KBM-7 (cell line): ENCODE data around the gene ORM2.
"Not testable (repeated sequence)": the region's sequence is repeated elsewhere in the genome, so short reads cannot be mapped to it uniquely, and the experiment has no call there.

Experiments used
- DNase-seq: peaks from one replicate; pipeline ENCODE4 v3.0.0-alpha.2; 2015
- in situ Hi-C: fragments of 300-500 bp; cut with MboI; formaldehyde crosslinking; loops from 2 replicates; pipeline ENCODE4 v1.14.3; 2020; ENCODE audit warnings: low sequenced_read_pairs, low pct_unique_long_range_greater_than_20kb, mixed read lengths

The ORM2 gene

DNA sequence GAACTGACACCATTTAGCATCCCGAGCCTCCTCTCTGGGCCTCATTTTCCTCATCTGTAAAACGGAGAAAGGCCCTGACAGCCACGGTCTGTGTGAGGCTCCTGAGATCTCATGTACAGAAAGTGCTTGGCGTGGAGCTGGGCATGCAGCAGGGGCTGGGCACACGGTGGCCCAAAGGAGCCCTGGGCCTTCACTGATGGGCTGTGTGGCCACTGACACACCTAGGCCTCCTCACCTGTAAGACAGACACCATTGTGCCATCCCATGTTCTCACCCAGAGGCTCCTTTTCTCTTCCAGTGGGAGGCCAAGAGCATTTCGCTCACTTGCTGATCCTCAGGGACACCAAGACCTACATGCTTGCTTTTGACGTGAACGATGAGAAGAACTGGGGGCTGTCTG is 5.2 kb upstream of the ORM2 start:
- in situ Hi-C loops = no loop called here
- no peak for DNase-seq

DNA sequence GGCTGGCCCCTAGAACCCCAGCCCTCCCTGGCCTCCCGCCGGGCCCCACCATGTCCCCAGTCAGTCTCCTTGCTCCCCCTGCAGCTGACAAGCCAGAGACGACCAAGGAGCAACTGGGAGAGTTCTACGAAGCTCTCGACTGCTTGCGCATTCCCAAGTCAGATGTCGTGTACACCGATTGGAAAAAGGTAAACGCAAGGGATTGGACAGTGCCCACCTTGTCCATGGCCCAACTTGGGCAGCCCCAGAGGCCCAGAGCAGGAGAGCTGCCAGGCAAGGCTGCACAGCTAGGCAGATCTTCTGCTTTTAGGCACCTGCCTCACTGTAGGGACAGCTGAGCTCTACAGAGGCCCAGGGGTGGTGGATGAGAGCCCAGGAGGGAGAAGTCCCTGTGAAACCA is 4.7 kb upstream of the ORM2 start:
- in situ Hi-C loops = not testable (repeated sequence)

DNA sequence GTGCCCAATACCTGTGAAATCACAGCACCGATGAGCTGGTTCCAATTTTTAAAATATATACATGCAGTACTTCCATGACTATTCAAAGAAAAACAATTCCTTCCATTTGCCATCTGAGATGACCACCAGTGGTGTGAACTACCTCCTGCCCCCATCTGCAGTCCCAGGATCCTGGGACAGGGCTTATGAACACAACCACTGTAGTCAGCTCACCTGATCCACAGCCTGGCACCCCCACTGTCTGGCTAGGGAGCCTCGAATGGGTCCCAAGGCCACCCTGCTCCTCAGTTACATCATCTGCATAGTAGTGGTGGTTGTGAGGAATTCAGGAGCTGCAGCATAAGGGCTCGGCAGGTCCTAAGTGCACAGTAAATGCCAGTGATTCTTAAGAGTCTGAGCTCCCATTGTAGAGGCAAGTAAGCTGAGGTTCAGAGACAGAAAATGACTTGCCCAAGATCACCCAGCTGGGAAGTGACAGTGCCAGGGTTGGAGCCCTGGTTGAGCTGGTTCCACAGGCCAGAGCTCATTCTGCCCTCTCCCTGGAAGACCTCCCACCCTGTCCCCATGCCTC is 3.9 kb upstream of the ORM2 start:
- DNase-seq, in situ Hi-C loops: not testable (repeated sequence)

More for the DNA sequence above, 4.7 kb upstream of the ORM2 start:
- DNase-seq = not testable (repeated sequence)

DNA sequence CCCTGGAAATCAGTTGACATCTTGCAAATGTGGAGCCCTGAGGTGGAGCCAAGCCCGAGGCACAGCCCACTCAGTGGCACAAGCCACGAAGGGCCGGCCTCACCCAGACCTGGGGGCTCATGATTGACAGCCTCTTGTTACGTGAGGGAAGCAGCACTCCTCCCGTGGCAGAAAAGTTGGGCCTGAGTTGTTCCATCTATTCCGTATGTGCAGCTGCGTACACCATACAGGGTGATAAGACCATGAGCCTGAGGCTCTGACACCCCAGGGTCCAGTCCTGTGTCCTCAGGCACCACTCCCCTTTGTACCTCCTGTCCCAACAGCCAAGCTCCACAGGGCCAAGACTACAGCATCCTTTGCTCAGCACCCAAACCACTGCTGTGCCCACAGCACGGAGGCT is 1.9 kb upstream of the ORM2 start:
- no peak for DNase-seq
- in situ Hi-C loops = no loop called here

DNA sequence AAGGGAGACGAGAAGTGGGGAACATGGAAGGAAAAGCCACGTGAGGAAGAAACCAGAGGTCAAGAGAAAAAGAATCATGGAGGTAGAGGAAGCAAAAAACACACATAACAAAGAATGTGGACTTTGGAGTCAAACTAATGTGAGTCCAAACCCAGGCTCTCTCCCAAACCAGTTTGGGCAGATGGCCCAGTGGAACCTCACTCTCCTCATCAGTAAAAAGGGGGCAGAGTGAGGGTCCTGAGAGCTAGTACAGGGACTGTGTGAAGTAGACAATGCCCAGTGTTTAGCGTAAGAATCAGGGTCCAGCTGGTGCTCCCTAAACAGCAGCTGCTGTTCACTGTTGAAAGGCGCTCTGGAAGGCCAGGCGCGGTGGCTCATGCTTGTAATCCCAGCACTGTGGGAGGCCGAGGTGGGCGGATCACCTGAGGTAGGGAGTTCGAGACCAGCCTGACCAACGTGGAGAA is 1.3 kb upstream of the ORM2 start:
- DNase-seq, in situ Hi-C loops: not testable (repeated sequence)

DNA sequence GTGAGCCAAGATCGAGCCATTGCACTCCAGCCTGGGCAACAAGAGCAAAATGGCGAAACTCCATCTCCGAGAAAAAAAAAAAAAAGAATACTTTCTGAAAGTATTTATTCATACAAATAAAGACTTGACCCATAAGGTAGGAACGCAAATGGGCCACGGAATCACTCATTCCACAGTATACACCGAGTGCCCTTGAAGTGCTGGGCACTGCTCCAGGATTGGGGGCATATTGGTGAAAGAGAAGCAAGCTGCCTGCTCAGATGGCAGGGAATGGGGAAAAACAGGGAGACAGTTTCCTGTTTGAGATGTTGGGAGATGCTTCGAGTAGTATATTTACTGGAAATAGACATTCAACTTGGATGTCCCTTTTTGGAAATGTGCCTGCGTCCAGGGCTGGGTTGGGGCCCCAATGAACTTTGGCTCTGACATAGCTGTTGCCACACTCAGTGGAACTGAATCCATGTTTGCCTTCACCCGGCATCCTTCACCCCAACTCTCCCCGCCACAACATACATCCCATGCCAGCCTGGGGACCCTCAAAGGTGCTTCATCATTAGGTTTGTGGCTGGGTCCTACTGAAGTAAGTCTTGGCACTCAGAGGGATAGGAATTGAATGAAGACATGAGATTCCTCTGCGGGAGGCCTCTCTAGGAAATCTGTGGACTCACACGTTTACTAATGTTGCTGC is 588 bp upstream of the ORM2 start:
- in situ Hi-C loops, DNase-seq: not testable (repeated sequence)

DNA sequence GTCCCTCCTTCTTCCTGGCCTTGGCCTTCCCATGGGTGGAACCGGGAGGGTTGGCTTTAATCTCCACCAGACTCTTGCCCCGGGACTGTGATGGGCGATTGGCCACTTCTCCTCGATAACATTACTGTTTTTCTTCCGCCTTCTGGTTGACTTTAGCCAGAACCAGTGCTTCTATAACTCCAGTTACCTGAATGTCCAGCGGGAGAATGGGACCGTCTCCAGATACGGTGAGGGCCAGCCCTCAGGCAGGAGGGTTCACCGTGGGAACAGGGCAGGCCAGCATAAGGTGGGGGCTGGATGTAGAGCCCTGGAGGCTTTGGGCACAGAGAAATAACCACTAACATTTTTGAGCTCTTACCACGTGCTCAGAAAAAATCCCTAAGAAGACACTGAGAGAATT is 967 bp downstream of the ORM2 start:
- no peak for DNase-seq
- in situ Hi-C loops = no loop called here

DNA sequence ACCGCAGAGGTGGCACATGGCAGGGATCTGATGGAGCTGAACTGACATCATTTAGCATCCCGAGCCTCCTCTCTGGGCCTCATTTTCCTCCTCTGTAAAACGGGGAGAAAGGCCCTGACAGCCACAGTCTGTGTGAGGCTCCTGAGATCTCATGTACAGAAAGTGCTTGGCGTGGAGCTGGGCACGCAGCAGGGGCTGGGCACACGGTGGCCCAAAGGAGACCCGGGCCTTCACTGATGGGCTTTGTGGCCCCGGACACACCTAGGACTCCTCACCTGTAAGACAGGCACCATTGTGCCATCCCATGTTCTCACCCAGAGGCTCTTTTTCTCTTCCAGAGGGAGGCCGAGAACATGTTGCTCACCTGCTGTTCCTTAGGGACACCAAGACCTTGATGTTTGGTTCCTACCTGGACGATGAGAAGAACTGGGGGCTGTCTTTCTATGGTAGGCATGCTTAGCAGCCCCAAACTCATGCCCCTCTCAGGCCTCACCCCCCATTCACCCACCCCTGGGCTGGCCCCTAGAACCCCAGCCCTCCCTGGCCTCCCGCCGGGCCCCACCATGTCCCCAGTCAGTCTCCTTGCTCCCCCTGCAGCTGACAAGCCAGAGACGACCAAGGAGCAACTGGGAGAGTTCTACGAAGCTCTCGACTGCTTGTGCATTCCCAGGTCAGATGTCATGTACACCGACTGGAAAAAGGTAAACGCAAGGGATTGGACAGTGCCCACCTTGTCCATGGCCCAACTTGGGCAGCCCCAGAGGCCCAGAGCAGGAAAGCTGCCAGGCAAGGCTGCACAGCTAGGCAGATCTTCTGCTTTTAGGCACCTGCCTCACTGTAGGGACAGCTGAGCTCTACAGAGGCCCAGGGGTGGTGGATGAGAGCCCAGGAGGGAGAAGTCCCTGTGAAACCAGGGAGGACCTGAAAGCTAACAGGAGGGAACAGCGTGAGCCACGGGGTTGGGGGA is 1.8 kb downstream of the ORM2 start:
- DNase-seq, in situ Hi-C loops: not testable (repeated sequence)

DNA sequence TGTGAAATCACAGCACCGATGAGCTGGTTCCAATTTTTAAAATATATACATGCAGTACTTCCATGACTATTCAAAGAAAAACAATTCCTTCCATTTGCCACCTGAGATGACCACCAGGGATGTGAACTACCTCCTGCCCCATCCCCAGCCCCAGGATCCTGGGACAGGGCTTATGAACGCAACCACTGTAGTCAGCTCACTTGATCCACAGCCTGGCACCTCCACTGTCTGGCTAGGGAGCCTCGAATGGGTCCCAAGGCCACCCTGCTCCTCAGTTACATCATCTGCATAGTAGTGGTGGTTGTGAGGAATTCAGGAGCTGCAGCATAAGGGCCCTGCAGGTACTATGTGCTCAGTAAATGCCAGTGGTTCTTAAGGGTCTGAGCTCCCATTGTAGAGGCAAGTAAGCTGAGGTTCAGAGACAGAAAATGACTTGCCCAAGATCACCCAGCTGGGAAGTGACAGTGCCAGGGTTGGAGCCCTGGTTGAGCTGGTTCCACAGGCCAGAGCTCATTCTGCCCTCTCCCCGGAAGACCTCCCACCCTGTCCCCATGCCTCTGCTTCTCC is 2.9 kb downstream of the ORM2 start:
- in situ Hi-C loops = not testable (repeated sequence)

DNA sequence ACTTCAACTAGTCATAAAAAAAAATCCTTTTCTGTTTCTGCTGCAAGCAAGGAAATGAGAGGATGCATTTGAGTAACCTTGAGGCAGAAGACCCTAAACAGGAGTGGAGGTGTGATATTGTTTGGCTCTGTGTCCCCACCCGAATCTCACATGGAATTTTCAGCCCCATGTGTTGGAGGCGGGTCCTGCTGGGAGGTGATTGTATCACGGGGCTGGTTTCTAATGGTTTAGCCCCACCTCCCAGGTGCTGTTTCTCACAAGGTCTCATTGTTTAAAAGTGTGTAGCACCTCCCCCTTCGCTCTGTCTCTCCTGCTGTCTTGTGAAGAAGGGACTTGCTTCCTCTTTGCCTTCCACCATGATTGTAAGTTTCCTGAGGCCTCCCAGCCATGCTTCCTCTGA is 4.0 kb downstream of the ORM2 start:
- DNase-seq, in situ Hi-C loops: not testable (repeated sequence)

More for the DNA sequence above, 2.9 kb downstream of the ORM2 start:
- DNase-seq = not testable (repeated sequence)

DNA sequence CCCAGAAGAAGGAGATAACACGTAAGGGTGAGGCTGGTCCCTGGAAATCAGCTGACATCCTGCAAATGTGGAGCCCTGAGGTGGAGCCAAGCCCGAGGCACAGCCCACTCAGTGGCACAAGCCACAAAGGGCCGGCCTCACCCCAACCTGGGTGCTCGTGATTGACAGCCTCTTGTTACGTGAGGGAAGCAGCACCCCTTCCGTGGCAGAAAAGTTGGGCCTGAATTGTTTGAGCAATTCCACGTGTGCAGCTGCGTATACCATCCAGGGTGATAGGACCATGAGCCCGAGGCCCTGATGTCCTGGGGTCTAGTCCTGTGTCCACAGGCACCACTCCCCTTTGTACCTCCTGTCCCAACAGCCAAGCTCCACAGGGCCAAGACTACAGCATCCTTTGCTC is 4.8 kb downstream of the ORM2 start:
- in situ Hi-C loops = no loop called here

DNA sequence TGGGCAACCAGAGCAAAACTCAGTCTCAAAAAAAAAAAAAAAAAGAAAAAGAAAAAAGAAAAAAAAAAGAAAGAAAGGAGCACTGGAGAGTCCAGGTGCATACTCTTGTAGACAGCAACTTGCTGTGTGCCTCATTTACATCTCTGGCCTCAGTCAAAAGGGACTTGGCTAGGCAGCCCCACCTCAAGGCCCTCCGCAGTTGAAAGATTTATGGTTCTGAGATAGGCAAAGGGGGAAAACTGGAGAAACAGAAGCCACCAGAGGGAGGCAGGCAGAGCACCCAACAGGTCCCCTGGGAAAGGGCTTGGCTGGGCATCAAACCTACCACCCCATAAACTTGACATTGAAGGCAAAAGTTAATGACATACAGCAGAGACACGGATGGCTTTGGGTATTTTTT is 6.1 kb downstream of the ORM2 start:
- in situ Hi-C loops = no loop called here
- no peak for DNase-seq

More for the DNA sequence above, 4.8 kb downstream of the ORM2 start:
- DNase-seq = no peak

DNA sequence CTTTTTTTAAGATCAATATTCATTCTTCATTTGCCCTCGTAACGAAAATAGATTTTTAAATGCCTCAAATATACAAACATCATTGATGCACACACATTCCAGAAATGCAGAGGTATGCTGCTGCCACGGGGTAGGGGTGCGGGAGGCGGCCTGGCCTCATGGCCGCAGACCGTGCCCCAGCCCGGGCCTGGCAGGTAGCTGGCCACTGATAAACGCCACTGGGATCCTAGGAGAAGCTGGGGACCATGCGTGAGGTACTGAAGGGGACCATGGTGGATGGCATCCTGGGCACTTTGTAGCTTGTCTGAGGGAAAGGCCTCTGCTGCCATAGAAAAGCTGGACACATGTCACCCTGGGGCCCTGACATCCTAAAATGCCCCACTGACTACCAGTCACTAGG is 6.5 kb downstream of the ORM2 start:
- in situ Hi-C loops = no loop called here
- DNase-seq = no peak

DNA sequence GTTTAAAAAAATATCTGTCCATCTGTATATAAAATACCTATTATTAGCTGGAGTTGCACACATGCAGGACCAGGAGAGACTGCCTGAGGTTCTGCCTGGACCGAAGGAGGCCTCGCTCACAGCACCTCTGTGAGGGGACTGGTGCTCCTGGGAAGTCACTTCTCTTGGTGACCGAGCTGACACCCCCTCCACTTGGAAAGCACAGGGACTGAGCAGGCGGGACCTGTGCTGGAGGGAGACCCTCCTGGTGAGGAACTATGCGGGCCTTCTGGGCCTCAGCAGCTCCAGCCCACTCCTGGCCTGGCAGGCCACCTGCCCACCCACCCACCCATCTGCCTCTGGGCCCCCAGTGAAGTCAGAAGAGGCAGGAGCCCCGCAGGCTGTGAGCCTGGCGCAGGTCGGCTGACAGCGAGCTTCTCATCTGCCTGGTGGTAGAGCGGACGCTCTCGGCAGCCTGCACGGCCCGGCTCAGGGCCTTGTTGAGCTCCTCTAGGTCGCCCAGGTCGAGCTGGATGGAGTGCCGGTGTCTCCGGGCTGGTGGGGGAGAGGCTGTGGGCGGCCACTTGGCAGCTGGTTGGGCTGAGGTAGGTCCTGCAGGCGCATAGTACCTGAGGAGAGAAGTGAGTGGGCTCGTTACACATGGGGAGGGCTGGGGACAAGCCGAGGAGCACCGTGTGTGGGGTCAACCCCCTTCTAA is 7.2 kb downstream of the ORM2 start:
- in situ Hi-C loops = no loop called here
- DNase-seq = no peak

DNA sequence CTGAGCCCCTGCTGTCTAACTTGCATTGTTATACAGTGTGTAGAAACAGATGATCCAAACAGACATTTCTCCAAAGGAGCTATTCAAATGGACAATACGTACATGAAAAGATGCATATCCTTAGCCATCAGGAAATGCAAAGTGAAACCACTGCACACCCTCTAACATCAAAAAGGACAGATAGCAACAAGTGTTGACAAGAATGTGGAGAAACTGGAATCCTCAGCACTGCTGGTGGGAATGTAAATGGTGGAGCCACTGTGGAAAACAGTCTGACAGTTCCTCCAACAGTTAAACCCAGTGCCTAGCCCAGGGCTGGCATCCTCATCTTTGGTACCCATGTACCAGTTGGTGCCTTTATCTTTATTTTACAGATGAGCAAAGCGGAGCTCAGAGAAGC is 8.5 kb downstream of the ORM2 start:
- in situ Hi-C loops = no loop called here
- DNase-seq = no peak

DNA sequence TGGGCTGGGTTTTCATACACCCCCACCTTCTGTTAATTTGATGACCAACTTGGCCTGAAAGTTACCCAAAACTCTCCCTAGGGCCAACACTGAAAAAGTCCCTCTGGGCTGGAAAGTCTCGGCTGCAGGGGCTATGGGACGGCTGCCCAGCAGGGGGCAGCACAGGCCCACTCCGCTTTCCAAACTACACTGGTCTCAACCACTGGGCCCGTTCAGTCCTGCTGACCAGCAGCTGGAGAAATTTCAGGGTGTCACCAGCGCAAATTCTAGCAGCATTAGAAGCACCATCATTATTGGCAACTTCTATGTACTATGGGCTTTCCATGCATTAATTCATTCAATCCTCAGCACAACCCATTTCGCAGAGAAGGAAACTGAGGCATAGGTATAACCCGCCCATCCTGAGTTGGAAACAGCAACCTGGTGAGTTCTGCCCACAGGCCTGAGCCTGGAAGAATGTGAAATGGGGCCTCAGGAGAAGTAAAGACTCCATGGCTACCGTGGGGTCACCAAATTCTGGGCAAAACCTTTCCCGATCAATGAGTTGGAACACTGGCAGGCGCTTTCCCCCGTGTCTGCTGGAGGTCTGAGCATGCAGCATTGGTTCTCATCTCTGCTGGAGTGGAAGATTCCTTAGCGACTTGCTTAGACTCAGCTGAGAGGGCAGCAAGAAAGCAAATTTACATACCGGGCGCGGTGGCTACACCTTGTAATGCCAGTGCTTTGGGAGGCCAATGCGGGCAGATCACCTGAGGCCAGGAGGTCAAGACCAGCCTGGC is 9.7 kb downstream of the ORM2 start:
- peak; percentile 55 for DNase-seq
- in situ Hi-C loops = no loop called here

DNA sequence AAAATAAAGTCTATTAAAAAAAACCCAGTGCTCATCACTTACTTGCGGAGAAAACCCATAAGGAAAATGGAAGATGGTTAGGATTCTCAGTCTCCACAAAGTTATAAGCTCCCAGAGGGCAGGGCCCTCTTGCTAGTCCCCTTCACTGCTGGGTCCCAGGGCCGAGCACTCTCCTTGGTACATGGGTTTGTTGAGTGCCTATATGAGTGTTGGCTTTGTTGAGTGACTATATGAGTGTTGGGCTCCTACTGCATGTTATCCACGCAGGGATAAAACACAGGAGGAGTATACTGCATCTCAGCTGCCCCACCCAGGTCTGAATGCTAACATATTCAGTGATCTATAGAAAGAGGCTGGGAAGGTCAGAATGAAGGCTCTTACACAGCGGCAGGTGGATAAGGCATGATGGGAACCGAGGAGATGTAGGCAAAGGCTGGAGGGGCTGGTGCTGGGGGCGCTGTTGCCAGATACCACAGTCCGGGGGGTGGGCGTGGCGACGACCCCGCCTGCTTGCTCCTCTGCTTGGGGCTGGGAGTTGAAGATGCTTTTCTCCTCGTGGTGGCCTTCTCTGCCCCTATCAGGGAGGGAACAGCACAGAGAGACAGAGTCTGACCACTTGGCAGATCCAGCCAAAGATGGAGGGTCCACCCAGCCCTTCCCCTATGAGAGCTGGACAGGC is 11.6 kb downstream of the ORM2 start:
- in situ Hi-C loops = no loop called here

DNA sequence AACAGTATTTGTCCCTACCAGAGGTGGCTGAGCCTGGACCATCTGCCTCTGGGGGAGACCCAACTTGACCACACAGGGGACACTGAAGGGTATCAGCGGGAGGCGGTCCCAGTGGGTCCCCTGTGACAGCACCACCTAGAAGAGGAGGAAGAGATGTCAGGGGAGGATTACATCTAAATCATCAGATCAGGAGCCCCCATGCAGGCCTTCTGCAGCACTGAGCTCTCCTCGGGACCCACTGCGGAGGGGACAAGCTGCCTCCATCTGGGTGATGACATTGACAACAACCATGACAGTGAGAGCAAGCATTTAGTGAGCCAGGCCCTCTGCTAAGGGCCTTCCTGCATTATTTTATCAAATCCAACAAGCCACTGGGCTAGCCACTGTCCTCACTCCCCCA is 12.3 kb downstream of the ORM2 start:
- in situ Hi-C loops = no loop called here
- DNase-seq = no peak

More for the DNA sequence above, 11.6 kb downstream of the ORM2 start:
- DNase-seq = no peak
